Measurements from ENCODE around the gene FAM43A.

The FAM43A gene

GRCh38 chr3:194690501-194691372 lies 5.1 kb downstream of the FAM43A start:
- H3K4me3 ChIP-seq (ENCODE audit: low read depth, low read length), result no peak overlapping the region
- no peak for TF ChIP-seq CTCF (IDR thresholded peaks at IDR 0.05; ENCODE audit: low read depth, low read length)

DNA sequence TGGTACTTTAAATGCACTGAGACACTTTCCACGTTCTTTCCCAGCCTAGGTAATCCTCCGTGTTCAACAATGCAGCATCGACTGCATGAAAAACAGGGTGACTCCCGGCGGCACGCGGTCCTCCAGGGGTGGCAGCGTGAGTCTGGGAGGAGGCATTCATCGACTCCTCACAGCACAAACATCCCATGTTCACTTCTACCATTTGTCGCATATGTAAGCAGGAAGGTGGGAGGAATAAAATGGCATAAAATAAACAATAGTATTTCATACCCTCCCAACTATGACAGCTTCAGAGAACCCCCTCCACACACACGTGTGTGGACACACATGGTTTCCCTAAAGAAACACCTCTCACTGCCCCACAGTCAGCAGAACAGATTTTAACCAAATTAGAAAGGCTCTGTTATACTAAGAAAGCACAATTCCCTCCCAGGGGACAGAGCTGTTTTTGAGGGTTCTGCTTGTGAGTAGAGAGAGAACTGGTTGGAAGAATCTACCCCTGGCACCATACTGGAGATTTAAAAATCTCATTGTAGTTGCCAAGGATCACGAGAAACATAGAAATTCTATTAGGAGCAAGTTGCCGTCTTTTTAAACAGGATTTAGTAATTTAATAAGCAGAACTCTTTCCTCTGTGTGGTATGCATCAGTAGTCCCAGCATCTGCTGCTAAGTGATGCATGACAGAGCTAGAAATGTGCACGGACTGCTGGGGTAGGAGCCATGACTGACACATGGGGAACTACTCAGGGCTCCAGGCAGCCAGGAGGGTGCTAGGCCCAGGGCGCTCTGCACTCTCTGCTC lies 6.0 kb downstream of the FAM43A start:
- no peak for TF ChIP-seq CTCF (IDR thresholded peaks at IDR 0.05; ENCODE audit: low read depth, low read length)
- no peak overlapping the region for H3K4me3 ChIP-seq (ENCODE audit: low read depth, low read length)

- no peak for TF ChIP-seq CTCF (IDR thresholded peaks at IDR 0.05; ENCODE audit: low read depth, low read length)
- H3K4me3 ChIP-seq (ENCODE audit: low read depth, low read length), result no peak overlapping the region
These were observed 11.0 kb downstream of the FAM43A start for GRCh38 chr3:194696702-194697101.

- H3K4me3 ChIP-seq (ENCODE audit: low read depth, low read length), result no peak overlapping the region
- no peak for TF ChIP-seq CTCF (IDR thresholded peaks at IDR 0.05; ENCODE audit: low read depth, low read length)
These were observed 16.9 kb downstream of the FAM43A start for GRCh38 chr3:194702545-194702944.

DNA sequence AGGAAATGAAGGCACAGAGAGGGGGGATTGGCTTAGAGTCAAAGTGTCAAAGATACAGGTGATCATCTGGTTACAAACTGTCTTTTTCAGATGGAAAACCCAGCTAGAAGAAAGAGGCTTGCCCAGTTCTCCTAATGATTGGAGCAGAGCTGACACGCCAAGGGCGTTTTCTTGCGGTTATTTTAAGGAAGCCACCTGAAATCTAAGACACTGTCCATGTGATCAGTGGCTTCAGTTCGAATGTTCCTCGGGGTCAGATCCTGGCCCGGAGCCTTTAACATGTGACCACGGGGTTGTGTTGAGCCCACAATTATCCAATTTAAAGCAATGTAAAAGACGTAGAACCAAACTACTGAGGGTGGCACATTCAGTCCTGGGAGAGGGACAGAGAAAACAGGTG lies 19.5 kb downstream of the FAM43A start:
- no peak overlapping the region for H3K4me3 ChIP-seq (ENCODE audit: low read depth, low read length)
- TF ChIP-seq CTCF (IDR thresholded peaks at IDR 0.05; ENCODE audit: low read depth, low read length), result no peak

DNA sequence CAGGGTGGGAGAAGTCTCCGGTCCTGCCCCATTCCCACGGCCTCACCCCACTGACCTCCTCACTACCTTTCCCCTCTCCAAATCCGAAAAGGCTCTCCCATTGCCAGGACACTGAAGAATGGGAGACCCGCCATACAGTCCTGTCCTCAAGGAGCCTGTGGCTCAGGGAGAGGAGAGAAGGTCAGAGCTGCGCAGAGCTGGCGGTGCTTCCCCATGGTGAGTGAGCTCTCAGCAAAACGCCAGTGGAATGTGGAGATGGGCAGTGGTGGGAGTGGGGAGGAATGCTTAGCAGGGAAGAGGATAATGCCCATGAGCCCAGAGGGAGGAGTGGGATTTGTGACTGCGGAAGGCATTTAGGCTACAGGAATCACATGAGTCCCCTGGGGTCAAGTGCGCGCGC lies 20.1 kb downstream of the FAM43A start:
- no peak for TF ChIP-seq CTCF (IDR thresholded peaks at IDR 0.05; ENCODE audit: low read depth, low read length)
- H3K4me3 ChIP-seq (ENCODE audit: low read depth, low read length), result no peak overlapping the region

DNA sequence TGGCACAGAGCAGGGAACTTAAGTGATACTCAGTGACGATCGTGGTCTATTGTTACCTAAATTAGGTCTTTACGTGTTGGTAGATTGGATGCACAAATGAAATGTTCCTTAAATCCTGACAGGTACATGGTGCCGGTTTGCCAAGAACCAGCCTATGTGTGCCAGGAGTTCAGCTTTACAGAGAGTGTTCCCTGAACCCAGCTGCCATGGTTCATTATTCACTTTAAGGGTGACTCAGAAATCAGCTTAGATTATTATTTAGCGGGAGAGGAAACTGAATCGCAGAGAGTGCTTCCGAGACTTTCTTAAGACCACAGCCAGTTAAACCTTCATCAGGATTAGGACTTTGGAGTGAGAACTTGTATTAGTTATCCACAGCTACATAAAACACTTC lies 21.5 kb downstream of the FAM43A start:
- no peak overlapping the region for H3K4me3 ChIP-seq (ENCODE audit: low read depth, low read length)
- TF ChIP-seq CTCF (IDR thresholded peaks at IDR 0.05; ENCODE audit: low read depth, low read length), result no peak

All from WI38 (cell line).